ENCODE measurements around the gene ACBD7.

ACBD7 gene

GRCh38 chr10:15091418-15091817, 2.8 kb upstream of the ACBD7 start:
- no peak for DNase-seq (ENCODE audit: low read depth)

- no peak for DNase-seq (ENCODE audit: low read depth)
Measured at GRCh38 chr10:15084502-15084922, 4.1 kb downstream of the ACBD7 start.

GRCh38 chr10:15083674-15084501, 4.7 kb downstream of the ACBD7 start:
- no peak for DNase-seq (ENCODE audit: low read depth)

- no peak for DNase-seq (ENCODE audit: low read depth)
Measured at GRCh38 chr10:15075421-15075820, 13.2 kb downstream of the ACBD7 start.

GRCh38 chr10:15072358-15072757, 16.2 kb downstream of the ACBD7 start:
- DNase-seq (ENCODE audit: low read depth), result no peak

- DNase-seq (ENCODE audit: low read depth), result no peak
Measured at GRCh38 chr10:15069230-15069629, 19.3 kb downstream of the ACBD7 start.

- no peak for DNase-seq (ENCODE audit: low read depth)
Measured at GRCh38 chr10:15068802-15069201, 19.8 kb downstream of the ACBD7 start.

- DNase-seq (ENCODE audit: low read depth), result no peak
Measured at GRCh38 chr10:15067154-15067553, 21.4 kb downstream of the ACBD7 start.

- DNase-seq (ENCODE audit: low read depth), result no peak
Measured at GRCh38 chr10:15060638-15061037, 27.9 kb downstream of the ACBD7 start.

GRCh38 chr10:15059914-15060313, 28.7 kb downstream of the ACBD7 start:
- DNase-seq (ENCODE audit: low read depth), result no peak

- DNase-seq (ENCODE audit: low read depth), result no peak
Measured at GRCh38 chr10:15058689-15059088, 29.9 kb downstream of the ACBD7 start.

- DNase-seq (ENCODE audit: low read depth), result no peak
Measured at GRCh38 chr10:15053061-15053460, 35.5 kb downstream of the ACBD7 start.

GRCh38 chr10:15052121-15052520, 36.5 kb downstream of the ACBD7 start:
- DNase-seq (ENCODE audit: low read depth), result no peak

GRCh38 chr10:15049533-15049932, 39.0 kb downstream of the ACBD7 start:
- DNase-seq (ENCODE audit: low read depth), result no peak

- no peak for DNase-seq (ENCODE audit: low read depth)
Measured at GRCh38 chr10:15046626-15047025, 42.0 kb downstream of the ACBD7 start.

GRCh38 chr10:15045380-15045779, 43.2 kb downstream of the ACBD7 start:
- DNase-seq (ENCODE audit: low read depth), result no peak

GRCh38 chr10:15043674-15044073, 44.9 kb downstream of the ACBD7 start, which contains the start of gene OLAH:
TSS of gene OLAH (plus strand) at chr10:15043943. CDS start at chr10:15047289, 3,346 bp downstream.
- DNase-seq (ENCODE audit: low read depth), result no peak

GRCh38 chr10:15038416-15038815, 50.2 kb downstream of the ACBD7 start:
- no peak for DNase-seq (ENCODE audit: low read depth)

- DNase-seq (ENCODE audit: low read depth), result no peak
Measured at GRCh38 chr10:15037691-15038090, 50.9 kb downstream of the ACBD7 start.

- DNase-seq (ENCODE audit: low read depth), result no peak
Measured at GRCh38 chr10:15035385-15036301, 52.9 kb downstream of the ACBD7 start.

GRCh38 chr10:15027741-15028140, 60.8 kb downstream of the ACBD7 start:
- DNase-seq (ENCODE audit: low read depth), result no peak
